Prostate gland (tissue), 2 donors: ENCODE measurements around the gene SLAMF1. TPM values are rescaled to one million over a fixed set of nuclear protein-coding genes. Genes with fewer than 3 reads are reported as not detected.

ENCODE experiments used
- DNase-seq: peaks from one replicate; pipeline ENCODE4 v3.0.0-alpha.2; 2019; ENCODE audit warnings: low spot score
- H3K27ac ChIP-seq, 2 donors: fragments of 200-600 bp; sonication (generic); 2 replicates each; pipeline ENCODE4 v1.5.1; 2017 to 2019
- H3K27me3 ChIP-seq: fragments of 200-600 bp; sonication (generic); replicated peaks from 2 replicates; pipeline ENCODE4 v1.5.1; 2019; ENCODE audit not compliant: insufficient read depth
- H3K36me3 ChIP-seq, 2 donors: fragments of 200-600 bp; sonication (generic); 1 replicate in 1 of 2; 2 replicates in 1 of 2; pipeline versions ENCODE4 v1.5.1 to v1.8.1; 2017 to 2019
- H3K4me1 ChIP-seq: fragments of 200-600 bp; sonication (generic); replicated peaks from 2 replicates; pipeline ENCODE4 v1.5.1; 2019
- H3K4me3 ChIP-seq, 2 donors: fragments of 200-600 bp; sonication (generic); 2 replicates each; pipeline ENCODE4 v1.5.1; 2017 to 2019
- H3K9me3 ChIP-seq: fragments of 200-600 bp; sonication (generic); 2 replicates; pipeline ENCODE4 v1.5.1; 2017
- POLR2A ChIP-seq: fragments of 450-650 bp; IDR thresholded peaks from one replicate; pipeline ENCODE4 v1.6.1; 2016; ENCODE audit warnings: antibody characterized with exemption, mild to moderate bottlenecking
- POLR2AphosphoS5 ChIP-seq: sonication (generic); formaldehyde crosslinking; IDR thresholded peaks from one replicate; pipeline ENCODE4 v1.6.1; 2017; ENCODE audit warnings: antibody characterized with exemption
- WGBS: methylation state at CpG from one replicate; pipeline ENCODE4 v1.1.5; 2018; 5-methylcytosine and 5-hydroxymethylcytosine counted together
- intact Hi-C: fragments of 100-400 bp; cut with DNase I; formaldehyde crosslinking; loops from one replicate; pipeline ENCODE4 v1.14.2; 2022
- total RNA-seq, 2 donors: library from RNA; depleted of rRNA; stranded (reverse); fragments of >200 nt; gene quantifications; one replicate each; pipeline ENCODE4 v1.1.0, GENCODE V29; 2016
- TF ChIP-seq, protein P1 (sequence below), 4 experiments: fragments of 200-600 bp in 2 of 4; fragments of 450-650 bp in 2 of 4; sonication (generic) in 2 of 4; IDR thresholded peaks; 1 replicate in 3 of 4; 2 replicates in 1 of 4; pipeline ENCODE4 v1.5.1; 2016 to 2019; ENCODE audit warnings: antibody characterized with exemption in 4 of 4, mild to moderate bottlenecking in 2 of 4, moderate library complexity in 2 of 4

The SLAMF1 gene
- total RNA-seq, 2 donors from 2014 or later = 0.17 to 0.36 TPM

DNA sequence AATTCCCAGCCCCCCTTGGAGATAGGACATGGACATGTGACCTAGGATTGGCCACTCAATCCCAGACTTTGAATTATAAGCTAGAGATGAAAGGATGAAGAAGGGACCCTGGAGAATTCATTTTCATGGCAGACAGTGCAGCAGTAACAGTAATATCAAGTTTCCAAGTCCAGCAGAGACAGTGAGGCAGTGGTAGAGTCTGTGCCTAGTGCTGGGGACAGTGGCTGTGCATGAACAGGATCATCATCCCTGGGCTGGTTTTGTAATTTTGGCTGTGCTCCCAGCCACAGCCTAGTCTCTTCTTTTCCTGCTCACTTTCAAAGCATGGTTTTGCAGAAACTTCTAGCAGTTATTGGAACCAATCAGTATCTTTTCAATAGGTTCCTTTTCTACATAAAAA lies 37.9 kb downstream of the SLAMF1 start:
- Histone ChIP-seq H3K4me3 (no peak overlapping the region), H3K27me3 (no peaks in the 10 kb centered on the region), H3K9me3 (no peaks in the 10 kb centered on the region), H3K36me3 (no peaks in the 10 kb centered on the region), H3K27ac (no peak overlapping the region), H3K4me1 (no peaks in the 10 kb centered on the region)
- DNase-seq = no peak
- TF ChIP-seq, protein P1, sequence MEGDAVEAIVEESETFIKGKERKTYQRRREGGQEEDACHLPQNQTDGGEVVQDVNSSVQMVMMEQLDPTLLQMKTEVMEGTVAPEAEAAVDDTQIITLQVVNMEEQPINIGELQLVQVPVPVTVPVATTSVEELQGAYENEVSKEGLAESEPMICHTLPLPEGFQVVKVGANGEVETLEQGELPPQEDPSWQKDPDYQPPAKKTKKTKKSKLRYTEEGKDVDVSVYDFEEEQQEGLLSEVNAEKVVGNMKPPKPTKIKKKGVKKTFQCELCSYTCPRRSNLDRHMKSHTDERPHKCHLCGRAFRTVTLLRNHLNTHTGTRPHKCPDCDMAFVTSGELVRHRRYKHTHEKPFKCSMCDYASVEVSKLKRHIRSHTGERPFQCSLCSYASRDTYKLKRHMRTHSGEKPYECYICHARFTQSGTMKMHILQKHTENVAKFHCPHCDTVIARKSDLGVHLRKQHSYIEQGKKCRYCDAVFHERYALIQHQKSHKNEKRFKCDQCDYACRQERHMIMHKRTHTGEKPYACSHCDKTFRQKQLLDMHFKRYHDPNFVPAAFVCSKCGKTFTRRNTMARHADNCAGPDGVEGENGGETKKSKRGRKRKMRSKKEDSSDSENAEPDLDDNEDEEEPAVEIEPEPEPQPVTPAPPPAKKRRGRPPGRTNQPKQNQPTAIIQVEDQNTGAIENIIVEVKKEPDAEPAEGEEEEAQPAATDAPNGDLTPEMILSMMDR (IDR thresholded peaks at IDR 0.05) = no peak
- TF ChIP-seq POLR2AphosphoS5 (no peak), POLR2A (no peak)
- intact Hi-C loops = loop anchor here (5.0 kb wide), 1 partner anchor 182 kb away; no protein-coding TSS in a partner anchor

DNA sequence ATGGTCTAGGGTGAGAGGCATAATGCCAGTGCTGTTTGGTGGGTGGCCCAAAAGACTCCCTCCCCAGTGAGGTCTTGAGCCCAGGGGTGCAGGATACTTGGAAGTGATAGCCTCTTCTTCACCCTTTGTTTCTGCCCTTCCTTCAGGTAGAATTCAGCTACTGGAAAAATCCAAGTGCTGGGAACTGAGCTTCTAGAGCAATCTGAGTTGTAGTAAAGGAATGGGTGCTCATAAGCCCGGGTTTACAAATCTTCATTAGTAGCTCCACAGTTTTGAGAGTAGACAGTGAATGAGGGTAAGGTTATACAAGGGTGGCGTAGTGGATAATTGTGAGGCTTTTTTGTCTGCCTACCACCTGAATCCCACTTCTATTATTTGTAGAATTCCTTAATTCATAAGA lies 38.3 kb downstream of the SLAMF1 start:
- H3K27ac ChIP-seq = no peak overlapping the region
- 50% methylated on average over 2 of the region's 2 CpGs for WGBS
- H3K4me1 ChIP-seq = no peaks in the 10 kb centered on the region
- TF ChIP-seq, protein P1 (IDR thresholded peaks at IDR 0.05) = no peak
- TF ChIP-seq POLR2AphosphoS5 (no peak), POLR2A (no peak)
- no peak overlapping the region for H3K4me3 ChIP-seq
- intact Hi-C loops = loop anchor here (5.0 kb wide), 1 partner anchor 181 kb away; no protein-coding TSS in a partner anchor
- no peaks in the 10 kb centered on the region for H3K36me3 ChIP-seq
- H3K9me3 ChIP-seq = no peaks in the 10 kb centered on the region
- no peak for DNase-seq
- H3K27me3 ChIP-seq = no peaks in the 10 kb centered on the region

DNA sequence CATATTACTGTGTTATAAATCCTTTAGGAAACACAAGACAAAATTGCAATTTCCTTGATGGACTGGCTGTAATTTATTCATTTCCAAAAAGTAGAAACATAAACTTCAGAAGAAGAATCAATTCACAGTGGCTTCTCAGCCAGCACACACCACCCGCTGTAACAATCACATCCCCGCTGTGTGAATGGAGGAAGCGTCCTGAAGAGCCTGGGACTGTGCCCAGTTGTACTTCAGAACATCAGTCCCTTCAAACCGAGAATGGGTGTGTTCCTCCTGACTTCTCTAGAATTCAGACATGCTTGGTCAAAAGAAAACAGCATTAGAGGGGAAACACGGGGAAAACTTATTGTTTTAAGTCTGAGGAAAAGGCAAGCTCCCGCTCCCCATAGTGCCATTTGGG lies 38.8 kb downstream of the SLAMF1 start:
- WGBS = 77% methylated on average over 6 of the region's 6 CpGs
- H3K9me3 ChIP-seq = no peaks in the 10 kb centered on the region
- intact Hi-C loops = loop anchor here (5.0 kb wide), 1 partner anchor 181 kb away; no protein-coding TSS in a partner anchor
- no peak for TF ChIP-seq POLR2AphosphoS5
- no peak for TF ChIP-seq POLR2A
- TF ChIP-seq, protein P1 (IDR thresholded peaks at IDR 0.05) = no peak
- no peak overlapping the region for H3K4me3 ChIP-seq
- H3K4me1 ChIP-seq = no peaks in the 10 kb centered on the region
- H3K27me3 ChIP-seq = no peaks in the 10 kb centered on the region
- DNase-seq = no peak
- H3K36me3 ChIP-seq = no peaks in the 10 kb centered on the region
- no peak overlapping the region for H3K27ac ChIP-seq

DNA sequence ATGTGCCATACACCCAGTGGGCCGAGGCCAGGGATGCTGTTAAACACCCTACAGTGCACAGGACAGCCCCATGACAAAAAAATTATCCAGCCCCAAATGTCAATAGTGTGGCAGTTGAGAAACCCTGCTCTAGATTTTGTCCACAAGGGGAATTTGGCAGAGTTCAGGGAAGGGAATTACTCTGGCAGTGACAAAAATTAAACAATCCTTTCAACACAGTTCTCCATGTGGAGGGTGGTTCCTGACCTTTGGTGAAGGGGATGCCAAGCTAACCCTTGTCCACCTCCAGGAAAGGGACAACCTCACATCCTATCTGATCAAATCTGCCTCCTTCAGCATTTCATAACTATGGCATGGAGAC lies 39.2 kb downstream of the SLAMF1 start:
- no peaks in the 10 kb centered on the region for H3K9me3 ChIP-seq
- H3K4me1 ChIP-seq = no peaks in the 10 kb centered on the region
- H3K27ac ChIP-seq = no peak overlapping the region
- no peaks in the 10 kb centered on the region for H3K27me3 ChIP-seq
- DNase-seq = no peak
- TF ChIP-seq, protein P1 (IDR thresholded peaks at IDR 0.05) = no peak
- TF ChIP-seq POLR2A (no peak), POLR2AphosphoS5 (no peak)
- WGBS = 93% methylated on average over 1 of the region's 1 CpG
- no peak overlapping the region for H3K4me3 ChIP-seq
- H3K36me3 ChIP-seq = no peaks in the 10 kb centered on the region
- intact Hi-C loops = loop anchor here (5.0 kb wide), 1 partner anchor 180 kb away; no protein-coding TSS in a partner anchor

DNA sequence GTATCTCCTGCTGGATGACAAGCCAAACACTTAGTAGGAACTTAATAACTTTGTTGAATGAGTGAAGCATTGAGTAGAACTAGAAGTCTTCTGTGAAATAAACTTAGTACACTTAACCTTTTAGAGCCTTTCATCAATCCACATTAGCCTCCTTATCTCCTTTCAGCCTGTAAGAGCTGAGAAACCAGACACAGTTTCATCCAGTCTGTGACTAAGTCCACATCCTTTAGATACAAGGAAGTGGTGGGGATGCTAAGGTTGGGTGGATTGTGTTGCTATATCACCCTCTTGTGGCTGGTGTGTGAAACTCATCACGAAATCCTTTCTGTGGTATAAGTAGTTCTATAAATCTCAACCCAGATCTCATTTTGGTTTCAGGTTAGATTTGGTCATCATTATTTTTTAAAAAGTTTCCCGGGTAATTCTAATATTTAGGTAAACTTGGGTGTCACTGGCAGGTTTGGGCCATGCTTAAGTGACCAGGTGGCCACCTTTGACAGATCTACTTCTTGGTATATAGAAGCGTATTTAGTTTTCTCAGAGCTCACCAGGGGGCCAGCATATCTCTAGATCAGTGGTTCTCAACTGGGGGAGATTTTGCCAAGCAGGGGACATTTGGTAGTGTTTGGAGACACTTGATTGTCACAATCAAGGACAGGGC lies 39.7 kb downstream of the SLAMF1 start:
- Histone ChIP-seq H3K4me1 (no peaks in the 10 kb centered on the region), H3K36me3 (no peaks in the 10 kb centered on the region), H3K27me3 (no peaks in the 10 kb centered on the region), H3K27ac (no peak overlapping the region), H3K9me3 (no peaks in the 10 kb centered on the region), H3K4me3 (no peak overlapping the region)
- no peak for TF ChIP-seq POLR2A
- TF ChIP-seq, protein P1 (IDR thresholded peaks at IDR 0.05) = peak in 3 of 4 experiments; percentile 62 to 79 (median 69)
- peak; percentile 42 for TF ChIP-seq POLR2AphosphoS5
- WGBS = 43% methylated on average over 3 of the region's 3 CpGs
- DNase-seq = peak; percentile 37
- intact Hi-C loops = loop anchor here (5.0 kb wide), 1 partner anchor 180 kb away; no protein-coding TSS in a partner anchor
